Thyroid gland (tissue), 4 donors: Measurements from ENCODE around the gene PAXX. TPM values are rescaled to one million over a fixed set of nuclear protein-coding genes. Genes with fewer than 3 reads are reported as not detected.

Experiments
- DNase-seq, 2 donors: peaks; one replicate each; pipeline ENCODE4 v3.0.0-alpha.2; 2019
- H3K27ac ChIP-seq, 3 donors: fragments of 200-600 bp; sonication (generic); 1 replicate in 2 of 3; 2 replicates in 1 of 3; pipeline ENCODE4 v1.5.1; 2016 to 2019; ENCODE audit warnings: mild to moderate bottlenecking in 1 of 3, moderate library complexity in 1 of 3
- H3K27me3 ChIP-seq: fragments of 200-600 bp; sonication (generic); one replicate; pipeline ENCODE4 v1.5.1; 2019
- H3K36me3 ChIP-seq, 2 donors: fragments of 200-600 bp; sonication (generic); one replicate each; pipeline ENCODE4 v1.5.1; 2016 to 2019
- H3K4me1 ChIP-seq, 2 donors: fragments of 200-600 bp; sonication (generic); one replicate each; pipeline ENCODE4 v1.5.1; 2017 to 2019
- H3K4me3 ChIP-seq, 3 donors: fragments of 200-600 bp; sonication (generic); replicated peaks in 1 of 3; 1 replicate in 2 of 3; 2 replicates in 1 of 3; pipeline ENCODE4 v1.5.1; 2016; ENCODE audit warnings: mild to moderate bottlenecking in 1 of 3
- H3K9me3 ChIP-seq: fragments of 200-600 bp; sonication (generic); one replicate; pipeline ENCODE4 v1.5.1; 2017
- POLR2A ChIP-seq, 2 donors: fragments of 450-650 bp; IDR thresholded peaks; one replicate each; pipeline ENCODE4 v1.6.1; 2017; ENCODE audit warnings: antibody characterized with exemption in 2 of 2, mild to moderate bottlenecking in 2 of 2, moderate library complexity in 1 of 2
- WGBS, 2 donors: methylation state at CpG; one replicate each; pipeline ENCODE4 v1.1.5; 2017; 5-methylcytosine and 5-hydroxymethylcytosine counted together
- intact Hi-C: fragments of 100-400 bp; cut with DNase I; formaldehyde crosslinking; loops from one replicate; pipeline ENCODE4 v1.15.1; 2023
- total RNA-seq, 4 donors: library from RNA; depleted of rRNA; stranded (reverse); fragments of >200 nt; gene quantifications; one replicate each; pipeline ENCODE4 v1.2.3, GENCODE V29; 2016
- TF ChIP-seq, protein P1 (sequence below), 6 experiments: fragments of 200-600 bp in 3 of 6; fragments of 450-650 bp in 3 of 6; sonication (generic) in 3 of 6; IDR thresholded peaks; one replicate each; pipeline ENCODE4 v1.5.1; 2016 to 2019; ENCODE audit warnings: antibody characterized with exemption in 6 of 6, mild to moderate bottlenecking in 2 of 6, inconsistent platforms in 1 of 6, moderate library complexity in 1 of 6

Gene PAXX
- total RNA-seq, 4 donors from 2014 or later, result 29.8 to 109 (median 50.7) TPM

DNA sequence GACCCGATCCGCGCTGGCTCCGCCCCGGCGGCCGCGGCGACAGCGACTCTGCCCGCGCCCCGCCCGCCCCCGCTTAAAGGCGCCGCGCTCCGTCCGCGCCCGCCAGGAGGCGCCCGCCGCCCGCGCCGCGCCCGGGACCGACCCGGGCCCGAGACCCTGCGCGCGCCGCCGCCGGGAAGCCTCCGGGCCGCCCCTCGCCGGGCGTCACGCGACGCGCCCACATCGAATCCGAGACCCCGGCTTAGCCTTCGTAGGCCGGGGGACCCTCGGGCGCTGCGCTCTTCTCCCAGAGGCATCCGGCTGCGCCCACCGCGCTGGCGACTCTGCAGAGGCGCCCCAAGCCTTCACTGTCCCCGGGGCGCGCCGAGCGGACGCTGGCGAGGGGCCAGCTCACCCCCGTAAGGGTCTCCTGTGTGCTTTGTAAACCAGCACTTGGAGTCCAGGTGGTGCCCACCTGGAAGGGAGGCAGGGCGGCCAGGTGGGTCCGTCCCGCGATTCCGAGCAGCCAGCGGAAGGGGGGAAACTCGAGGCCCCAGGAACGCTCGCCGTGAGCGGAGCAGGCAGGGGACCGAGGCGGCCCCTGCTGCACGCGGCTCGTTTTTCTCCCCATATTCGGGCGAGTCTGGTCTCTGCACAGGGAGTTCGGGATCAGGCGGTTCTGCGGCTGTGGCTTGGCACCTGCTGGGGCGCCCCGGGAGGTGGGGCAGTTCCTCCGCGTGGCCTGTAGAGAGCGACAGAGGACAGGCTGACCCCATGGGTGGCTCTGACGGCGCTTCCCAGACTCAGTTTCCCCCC is 36.2 kb downstream of the PAXX start:
- peaks cover 29 to 42% of the 10 kb centered on the region in 2 donors for H3K4me1 ChIP-seq
- H3K27ac ChIP-seq, result peak overlapping the region in 2 of 3 donors; percentile 0 to 64
- no peaks in the 10 kb centered on the region for H3K9me3 ChIP-seq
- H3K27me3 ChIP-seq, result no peaks in the 10 kb centered on the region
- TF ChIP-seq, protein P1, sequence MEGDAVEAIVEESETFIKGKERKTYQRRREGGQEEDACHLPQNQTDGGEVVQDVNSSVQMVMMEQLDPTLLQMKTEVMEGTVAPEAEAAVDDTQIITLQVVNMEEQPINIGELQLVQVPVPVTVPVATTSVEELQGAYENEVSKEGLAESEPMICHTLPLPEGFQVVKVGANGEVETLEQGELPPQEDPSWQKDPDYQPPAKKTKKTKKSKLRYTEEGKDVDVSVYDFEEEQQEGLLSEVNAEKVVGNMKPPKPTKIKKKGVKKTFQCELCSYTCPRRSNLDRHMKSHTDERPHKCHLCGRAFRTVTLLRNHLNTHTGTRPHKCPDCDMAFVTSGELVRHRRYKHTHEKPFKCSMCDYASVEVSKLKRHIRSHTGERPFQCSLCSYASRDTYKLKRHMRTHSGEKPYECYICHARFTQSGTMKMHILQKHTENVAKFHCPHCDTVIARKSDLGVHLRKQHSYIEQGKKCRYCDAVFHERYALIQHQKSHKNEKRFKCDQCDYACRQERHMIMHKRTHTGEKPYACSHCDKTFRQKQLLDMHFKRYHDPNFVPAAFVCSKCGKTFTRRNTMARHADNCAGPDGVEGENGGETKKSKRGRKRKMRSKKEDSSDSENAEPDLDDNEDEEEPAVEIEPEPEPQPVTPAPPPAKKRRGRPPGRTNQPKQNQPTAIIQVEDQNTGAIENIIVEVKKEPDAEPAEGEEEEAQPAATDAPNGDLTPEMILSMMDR (IDR thresholded peaks at IDR 0.05), result peak in 3 of 6 experiments; percentile 28 to 44 (median 29)
- TF ChIP-seq POLR2A (IDR thresholded peaks at IDR 0.05), result no peak
- peak; percentile 73 to 77 for DNase-seq
- peak overlapping the region; percentile 22 to 49 (median 49) for H3K4me3 ChIP-seq
- intact Hi-C loops, result no loop called here
- WGBS, 2 donors, result 0% methylated on average over 33 of the region's 98 CpGs; no CpG with 5 or more reads in 1 of the 2 donors
- H3K36me3 ChIP-seq, result no peaks in the 10 kb centered on the region

DNA sequence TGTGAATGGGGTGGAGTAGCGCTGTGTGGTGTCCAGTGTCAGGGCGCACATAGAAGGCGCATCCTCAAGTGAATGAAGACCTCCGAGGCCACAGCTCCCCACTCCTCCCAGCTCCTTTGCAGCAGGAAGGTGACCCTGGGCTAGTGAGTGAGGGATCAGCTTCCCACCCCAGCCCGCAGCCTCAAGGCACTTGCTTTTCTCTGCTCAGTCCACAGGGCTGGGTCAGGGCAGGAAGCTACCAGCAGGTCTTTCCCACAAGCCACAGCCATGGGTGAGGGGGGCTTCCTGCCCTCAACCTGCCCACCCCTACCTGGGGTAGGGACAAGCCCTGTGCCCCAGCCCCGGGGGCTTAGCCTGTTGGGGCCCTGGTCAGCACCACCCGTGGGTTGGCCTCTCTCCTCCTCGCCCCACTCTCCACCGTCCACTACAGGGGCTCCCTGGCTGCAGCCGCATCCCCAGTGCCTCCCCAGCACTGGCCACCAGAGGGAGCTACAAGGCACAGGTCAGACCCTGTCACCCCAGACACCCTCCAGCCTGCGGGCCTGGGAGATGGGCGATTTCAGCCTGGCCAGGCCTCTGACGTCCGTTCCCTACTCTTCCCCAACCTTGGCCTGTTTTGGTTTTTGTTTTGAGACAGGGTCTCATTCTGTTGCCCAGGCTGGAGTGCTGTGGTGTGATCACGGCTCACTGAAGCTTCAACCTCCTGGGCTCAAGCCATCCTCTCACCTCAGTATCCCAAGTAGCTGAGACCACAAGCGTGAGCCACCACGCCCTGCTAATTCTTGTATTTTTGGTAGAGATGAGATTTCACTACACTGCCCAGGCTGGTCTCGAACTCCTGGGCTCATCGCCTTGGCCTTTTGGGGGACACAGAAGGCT is 37.1 kb downstream of the PAXX start:
- peak; percentile 74 to 79 for DNase-seq
- Histone ChIP-seq H3K36me3 (no peaks in the 10 kb centered on the region), H3K27ac (peak overlapping the region in 1 of 3 donors; percentile 64), H3K4me3 (peak overlapping the region in 2 of 3 donors; percentile 22 to 49), H3K27me3 (no peaks in the 10 kb centered on the region), H3K4me1 (peaks cover 29 to 43% of the 10 kb centered on the region in 2 donors), H3K9me3 (no peaks in the 10 kb centered on the region)
- no peak for TF ChIP-seq POLR2A (IDR thresholded peaks at IDR 0.05)
- TF ChIP-seq, protein P1 (IDR thresholded peaks at IDR 0.05), result peak; percentile 56 to 85 (median 78)
- WGBS, 2 donors, result 27 to 34% methylated on average over 19 of the region's 19 CpGs
- intact Hi-C loops, result no loop called here

DNA sequence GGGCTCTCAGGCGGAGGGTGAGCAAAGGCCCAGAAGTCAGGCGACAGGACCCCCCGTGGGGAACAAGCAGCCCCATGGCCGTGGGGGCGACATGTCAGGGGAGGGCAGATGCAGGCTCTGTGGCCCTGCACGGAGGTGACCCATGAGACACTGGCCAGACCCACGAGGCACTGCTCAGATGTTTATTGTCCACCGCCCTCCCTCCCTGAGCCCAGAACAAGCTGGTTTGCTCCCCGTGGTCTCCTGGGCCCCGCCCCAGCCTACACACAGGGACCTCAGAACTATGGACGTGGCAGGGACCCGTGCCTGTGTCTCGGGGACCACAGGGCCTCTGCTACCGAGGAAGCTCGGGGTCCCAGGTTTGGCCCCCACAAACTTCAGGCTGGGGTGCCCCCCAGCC is 37.8 kb downstream of the PAXX start:
- no peak for DNase-seq
- 81 to 86% methylated on average over 6 to 14 of the region's 15 CpGs for WGBS, 2 donors
- H3K27me3 ChIP-seq, result no peaks in the 10 kb centered on the region
- H3K27ac ChIP-seq, result no peak overlapping the region
- no peak overlapping the region for H3K4me3 ChIP-seq
- H3K4me1 ChIP-seq, result peaks cover 32 to 50% of the 10 kb centered on the region in 2 donors
- H3K9me3 ChIP-seq, result no peaks in the 10 kb centered on the region
- intact Hi-C loops, result loop anchor here (2.0 to 10.0 kb wide), 3 partner anchors 81 to 243 kb away; partner anchors contain the start of genes AJM1 and PHPT1
- H3K36me3 ChIP-seq, result no peaks in the 10 kb centered on the region
- TF ChIP-seq, protein P1 (IDR thresholded peaks at IDR 0.05), result no peak
- no peak for TF ChIP-seq POLR2A (IDR thresholded peaks at IDR 0.05)

DNA sequence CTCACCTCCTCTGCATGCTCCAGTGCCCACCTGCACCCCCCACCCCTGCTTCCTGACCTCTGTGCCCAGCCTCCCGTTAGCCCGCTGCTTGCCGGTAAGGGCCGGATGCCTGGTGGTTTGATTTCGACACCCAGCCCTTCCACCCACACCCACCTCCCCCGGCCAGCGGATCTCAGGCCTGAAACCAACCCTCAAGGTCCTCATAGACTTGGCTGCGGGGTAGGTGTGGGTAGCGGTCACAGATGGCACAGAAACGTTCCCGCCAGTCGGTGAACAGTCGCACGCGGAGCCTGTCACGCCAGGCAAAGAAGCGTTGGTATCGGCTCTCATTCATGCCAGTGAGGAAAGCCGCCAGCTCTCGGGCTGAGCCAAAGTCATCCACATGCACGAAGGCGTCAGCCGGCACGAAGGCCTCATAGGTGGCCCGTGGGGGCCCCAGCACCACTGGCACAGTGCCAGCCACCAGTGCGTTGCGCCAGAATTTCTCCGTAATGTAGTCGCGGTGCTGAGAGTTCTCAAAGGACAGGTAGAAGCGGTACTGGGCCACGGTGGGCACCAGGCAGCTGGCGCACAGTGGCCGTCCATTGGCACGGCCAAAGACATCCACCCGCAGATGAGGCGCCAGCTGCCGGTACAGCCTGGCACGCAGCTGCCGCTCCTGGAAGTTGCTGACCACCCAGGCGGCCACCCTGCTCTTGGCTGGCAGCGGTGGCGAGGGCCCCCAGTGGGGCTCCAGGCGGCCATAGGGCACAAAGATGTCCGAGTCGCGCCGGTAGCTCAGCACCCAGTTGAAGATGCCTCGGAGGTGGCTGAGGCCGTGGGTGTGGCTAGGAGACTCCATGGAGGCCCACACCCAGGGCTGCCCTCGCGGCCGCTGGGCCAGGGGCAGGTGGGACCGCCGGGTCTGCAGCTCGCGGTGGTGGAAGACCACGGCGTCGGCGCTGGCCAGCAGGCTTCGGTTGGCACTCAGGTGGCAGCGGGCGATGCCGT is 38.6 kb downstream of the PAXX start:
- H3K27me3 ChIP-seq, result no peaks in the 10 kb centered on the region
- peaks cover 37 to 51% of the 10 kb centered on the region in 2 donors for H3K4me1 ChIP-seq
- H3K27ac ChIP-seq, result no peak overlapping the region
- H3K4me3 ChIP-seq, result no peak overlapping the region
- no peaks in the 10 kb centered on the region for H3K9me3 ChIP-seq
- H3K36me3 ChIP-seq, result no peaks in the 10 kb centered on the region
- intact Hi-C loops, result loop anchor here (2.0 to 10.0 kb wide), 3 partner anchors 82 to 244 kb away; partner anchors contain the start of genes AJM1 and PHPT1
- 86 to 88% methylated on average over 46 to 49 of the region's 65 CpGs for WGBS, 2 donors
- peak in 1 of 2 donors; percentile 25 for DNase-seq
- TF ChIP-seq POLR2A (IDR thresholded peaks at IDR 0.05), result no peak
